ENCODE measurements around the gene MYO3B. TPM values are rescaled to one million over a fixed set of nuclear protein-coding genes. Genes with fewer than 3 reads are reported as not detected.

The MYO3B gene
- total RNA-seq, 4 donors from 2014 or later: 0.48 TPM; not detected in 3

DNA sequence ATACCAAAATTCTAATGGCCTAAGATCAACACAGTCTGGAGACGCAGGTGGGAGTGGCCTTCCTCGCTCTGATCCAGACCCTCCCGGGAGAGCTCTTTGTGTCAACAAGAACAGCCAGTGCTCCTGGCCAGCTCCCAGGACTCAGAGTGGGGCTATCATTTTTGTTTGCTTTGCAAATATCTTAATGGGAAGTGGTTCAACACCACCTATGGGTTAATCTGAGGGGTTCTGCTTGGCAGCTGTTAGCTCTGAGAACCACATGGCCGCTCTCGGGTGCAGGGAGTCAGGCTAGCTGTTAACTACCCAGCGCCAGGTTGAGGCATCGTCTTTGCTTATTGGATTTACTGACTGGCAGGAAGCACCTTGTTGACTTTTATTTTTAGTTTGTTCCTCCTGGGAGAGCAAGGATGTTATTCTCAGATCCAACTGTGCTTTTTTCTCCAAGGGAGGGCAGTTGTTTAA lies 352.4 kb downstream of the MYO3B start:
- DNase-seq: peak; percentile 79
- Histone ChIP-seq H3K4me1 (peaks cover 0 to 28% (median 15%) of the 10 kb centered on the region in 4 donors), H3K27me3 (no peaks in the 10 kb centered on the region), H3K4me3 (peak overlapping the region in 1 of 4 donors; percentile 7), H3K9me3 (no peaks in the 10 kb centered on the region), H3K27ac (peak overlapping the region; percentile 28 to 74 (median 45)), H3K36me3 (no peaks in the 10 kb centered on the region)
- peak; percentile 13 to 38 (median 28) for TF ChIP-seq POLR2AphosphoS5 (IDR thresholded peaks at IDR 0.05)
- TF ChIP-seq, protein P1, sequence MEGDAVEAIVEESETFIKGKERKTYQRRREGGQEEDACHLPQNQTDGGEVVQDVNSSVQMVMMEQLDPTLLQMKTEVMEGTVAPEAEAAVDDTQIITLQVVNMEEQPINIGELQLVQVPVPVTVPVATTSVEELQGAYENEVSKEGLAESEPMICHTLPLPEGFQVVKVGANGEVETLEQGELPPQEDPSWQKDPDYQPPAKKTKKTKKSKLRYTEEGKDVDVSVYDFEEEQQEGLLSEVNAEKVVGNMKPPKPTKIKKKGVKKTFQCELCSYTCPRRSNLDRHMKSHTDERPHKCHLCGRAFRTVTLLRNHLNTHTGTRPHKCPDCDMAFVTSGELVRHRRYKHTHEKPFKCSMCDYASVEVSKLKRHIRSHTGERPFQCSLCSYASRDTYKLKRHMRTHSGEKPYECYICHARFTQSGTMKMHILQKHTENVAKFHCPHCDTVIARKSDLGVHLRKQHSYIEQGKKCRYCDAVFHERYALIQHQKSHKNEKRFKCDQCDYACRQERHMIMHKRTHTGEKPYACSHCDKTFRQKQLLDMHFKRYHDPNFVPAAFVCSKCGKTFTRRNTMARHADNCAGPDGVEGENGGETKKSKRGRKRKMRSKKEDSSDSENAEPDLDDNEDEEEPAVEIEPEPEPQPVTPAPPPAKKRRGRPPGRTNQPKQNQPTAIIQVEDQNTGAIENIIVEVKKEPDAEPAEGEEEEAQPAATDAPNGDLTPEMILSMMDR (IDR thresholded peaks at IDR 0.05): no peak
- intact Hi-C loops (cut with DNase I; ENCODE audit: low total_unique reads) (no loop called here), in situ Hi-C loops (cut with MboI; ENCODE audit: low pct_ligation_motif_present in 1 of 4, low pct_unique_long_range_greater_than_20kb in 1 of 4, low sequenced_read_pairs in 3 of 4) (no loop called here)
- WGBS, 2 donors (ENCODE audit: low coverage in 1 of 2): 7 to 8% methylated on average over 2 to 7 of the region's 7 CpGs

DNA sequence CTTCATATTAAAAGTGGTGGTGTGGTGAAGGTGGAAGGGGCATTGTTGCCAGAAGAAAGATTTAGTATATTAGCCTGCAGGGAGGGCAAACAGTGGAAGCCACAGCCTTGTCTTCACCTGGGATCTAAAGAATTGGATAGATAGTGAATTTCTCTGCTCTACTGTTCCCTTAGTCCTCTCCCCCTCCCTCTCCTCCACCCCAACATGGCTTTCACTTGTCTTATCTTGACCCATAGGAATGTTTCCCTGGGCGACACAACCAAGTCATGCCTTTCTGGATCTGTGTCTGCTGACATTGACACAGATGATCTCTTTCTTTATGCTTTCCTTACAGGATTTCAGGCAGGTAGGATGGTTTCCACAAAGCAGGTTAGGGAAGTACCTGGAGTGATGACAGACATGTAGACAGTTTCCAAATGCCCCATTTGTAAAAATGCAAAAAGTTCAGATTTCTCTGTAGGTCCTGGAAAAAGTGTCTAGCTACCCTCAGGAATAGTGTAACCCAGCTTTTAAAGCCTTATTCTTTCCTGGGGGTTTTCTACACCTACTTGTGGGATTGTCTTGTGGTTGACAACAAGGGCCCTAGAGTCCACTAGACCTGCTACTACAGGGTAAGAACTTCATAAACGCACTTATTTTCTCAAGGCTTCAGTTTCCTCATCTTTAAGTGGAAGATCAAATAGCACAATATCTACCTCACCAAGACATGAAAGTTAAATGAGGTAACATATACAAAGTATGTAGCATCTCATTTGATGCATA lies 353.0 kb downstream of the MYO3B start:
- no peak overlapping the region for H3K4me3 ChIP-seq
- intact Hi-C loops (cut with DNase I; ENCODE audit: low total_unique reads) (no loop called here), in situ Hi-C loops (cut with MboI; ENCODE audit: low pct_ligation_motif_present in 1 of 4, low pct_unique_long_range_greater_than_20kb in 1 of 4, low sequenced_read_pairs in 3 of 4) (no loop called here)
- H3K4me1 ChIP-seq: peaks cover 0 to 25% (median 15%) of the 10 kb centered on the region in 4 donors
- H3K27ac ChIP-seq: peak overlapping the region; percentile 28 to 74 (median 45)
- TF ChIP-seq POLR2AphosphoS5 (IDR thresholded peaks at IDR 0.05) (no peak), EP300 (IDR thresholded peaks at IDR 0.05; ENCODE audit: low read depth) (no peak), POLR2A (IDR thresholded peaks at IDR 0.05) (no peak)
- TF ChIP-seq, protein P1 (IDR thresholded peaks at IDR 0.05): no peak
- DNase-seq: no peak
- no peaks in the 10 kb centered on the region for H3K36me3 ChIP-seq
- no peaks in the 10 kb centered on the region for H3K9me3 ChIP-seq
- WGBS, 2 donors (ENCODE audit: low coverage in 1 of 2): 66 to 78% methylated on average over 2 of the region's 2 CpGs
- H3K27me3 ChIP-seq: no peaks in the 10 kb centered on the region

DNA sequence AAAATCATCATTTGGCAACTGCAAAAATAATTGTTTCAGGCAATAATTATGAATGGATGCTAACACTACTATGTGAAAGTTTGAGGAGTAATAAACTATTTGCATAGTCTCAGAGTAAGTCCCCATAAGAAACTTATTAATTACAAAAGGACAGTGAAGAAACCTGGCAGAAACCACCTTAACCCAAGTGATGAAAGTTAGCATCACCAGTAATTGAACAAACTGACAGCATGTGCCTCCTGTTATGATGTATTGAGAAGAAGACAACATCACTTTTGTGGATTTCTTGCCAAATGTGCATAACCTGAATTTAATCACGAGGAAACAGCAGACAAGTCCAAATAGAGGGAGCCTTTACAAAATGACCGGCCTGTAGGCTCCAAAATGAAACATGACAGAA lies 353.9 kb downstream of the MYO3B start:
- H3K4me3 ChIP-seq: no peak overlapping the region
- in situ Hi-C loops (cut with MboI; ENCODE audit: low pct_ligation_motif_present in 1 of 4, low pct_unique_long_range_greater_than_20kb in 1 of 4, low sequenced_read_pairs in 3 of 4) (no loop called here), intact Hi-C loops (cut with DNase I; ENCODE audit: low total_unique reads) (no loop called here)
- H3K36me3 ChIP-seq: no peaks in the 10 kb centered on the region
- no peak for DNase-seq
- peaks cover 0 to 25% (median 15%) of the 10 kb centered on the region in 4 donors for H3K4me1 ChIP-seq
- H3K27me3 ChIP-seq: no peaks in the 10 kb centered on the region
- WGBS, 2 donors (ENCODE audit: low coverage in 1 of 2): 73 to 78% methylated on average over 2 of the region's 2 CpGs
- H3K9me3 ChIP-seq: no peaks in the 10 kb centered on the region
- TF ChIP-seq POLR2A (IDR thresholded peaks at IDR 0.05): no peak
- no peak overlapping the region for H3K27ac ChIP-seq

DNA sequence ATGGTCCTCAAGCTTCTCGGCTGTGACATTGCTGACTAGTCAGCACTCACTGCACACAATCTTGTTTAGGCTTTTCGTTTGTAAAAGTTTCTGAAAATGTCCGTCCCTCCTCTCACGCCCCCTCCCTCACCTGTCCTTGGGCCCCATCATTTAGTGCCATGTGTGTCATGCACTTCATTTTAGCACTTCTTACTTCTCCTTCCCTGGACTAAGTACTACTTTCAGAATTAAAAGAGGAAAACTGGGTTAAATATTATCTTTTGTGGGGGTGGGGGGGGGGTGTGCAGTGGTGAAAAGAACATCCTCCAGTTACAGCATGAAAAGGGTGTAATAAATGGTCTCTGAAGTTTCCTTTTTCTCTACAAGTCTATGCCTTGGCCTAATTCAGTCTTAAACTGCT lies 355.2 kb downstream of the MYO3B start:
- in situ Hi-C loops (cut with MboI; ENCODE audit: low pct_ligation_motif_present in 1 of 4, low pct_unique_long_range_greater_than_20kb in 1 of 4, low sequenced_read_pairs in 3 of 4): no loop called here
- Histone ChIP-seq H3K27me3 (no peaks in the 10 kb centered on the region), H3K36me3 (no peaks in the 10 kb centered on the region), H3K9me3 (no peaks in the 10 kb centered on the region), H3K4me3 (no peak overlapping the region), H3K4me1 (peaks cover 0 to 25% (median 15%) of the 10 kb centered on the region in 4 donors), H3K27ac (no peak overlapping the region)
- intact Hi-C loops (cut with DNase I; ENCODE audit: low total_unique reads): no loop called here
- TF ChIP-seq, protein P1 (IDR thresholded peaks at IDR 0.05): no peak
- TF ChIP-seq POLR2A (IDR thresholded peaks at IDR 0.05): no peak
- TF ChIP-seq POLR2AphosphoS5 (IDR thresholded peaks at IDR 0.05): no peak
- no peak for TF ChIP-seq EP300 (IDR thresholded peaks at IDR 0.05; ENCODE audit: low read depth)
- no peak for DNase-seq
- WGBS, 2 donors (ENCODE audit: low coverage in 1 of 2): 60 to 68% methylated on average over 4 of the region's 4 CpGs
